Mesothelial cell of epicardium (in vitro differentiated cells): ENCODE data around the gene RASSF7. TPM values are rescaled to one million over a fixed set of nuclear protein-coding genes. Genes with fewer than 3 reads are reported as not detected.

Experiments
- DNase-seq, 2 experiments: peaks; one replicate each; pipeline ENCODE4 v3.0.0; 2021; ENCODE audit warnings: low spot score in 2 of 2; ENCODE audit not compliant: unreplicated experiment in 2 of 2
- H3K27ac Mint-ChIP-seq: 2 replicates; pipeline ENCODE4 v1.8.0; 2021; ENCODE audit warnings: mixed read lengths
- H3K27me3 Mint-ChIP-seq: 2 replicates; pipeline ENCODE4 v1.8.0; 2021; ENCODE audit warnings: low read depth, mixed read lengths
- H3K36me3 Mint-ChIP-seq: 2 replicates; pipeline ENCODE4 v1.8.0; 2021; ENCODE audit warnings: mixed read lengths
- H3K4me1 Mint-ChIP-seq: 2 replicates; pipeline ENCODE4 v1.8.0; 2021; ENCODE audit warnings: mixed read lengths
- H3K4me3 Mint-ChIP-seq: 2 replicates; pipeline ENCODE4 v1.8.0; 2021; ENCODE audit warnings: mild to moderate bottlenecking, moderate library complexity, mixed read lengths
- H3K9me3 Mint-ChIP-seq: 2 replicates; pipeline ENCODE4 v1.8.0; 2021; ENCODE audit warnings: mixed read lengths
- total RNA-seq: library from RNA; stranded (reverse); gene quantifications from 3 replicates; pipeline ENCODE4 v1.2.1, GENCODE V29; 2021
- TF ChIP-seq, protein P1 (sequence below): fragments of 200-600 bp; sonication (generic); IDR thresholded peaks from one replicate; pipeline ENCODE4 v1.5.0; 2021; ENCODE audit warnings: antibody characterized with exemption; ENCODE audit not compliant: unreplicated experiment

Gene RASSF7
- total RNA-seq, 1 donor from 2014 or later, result 32.3 TPM

DNA sequence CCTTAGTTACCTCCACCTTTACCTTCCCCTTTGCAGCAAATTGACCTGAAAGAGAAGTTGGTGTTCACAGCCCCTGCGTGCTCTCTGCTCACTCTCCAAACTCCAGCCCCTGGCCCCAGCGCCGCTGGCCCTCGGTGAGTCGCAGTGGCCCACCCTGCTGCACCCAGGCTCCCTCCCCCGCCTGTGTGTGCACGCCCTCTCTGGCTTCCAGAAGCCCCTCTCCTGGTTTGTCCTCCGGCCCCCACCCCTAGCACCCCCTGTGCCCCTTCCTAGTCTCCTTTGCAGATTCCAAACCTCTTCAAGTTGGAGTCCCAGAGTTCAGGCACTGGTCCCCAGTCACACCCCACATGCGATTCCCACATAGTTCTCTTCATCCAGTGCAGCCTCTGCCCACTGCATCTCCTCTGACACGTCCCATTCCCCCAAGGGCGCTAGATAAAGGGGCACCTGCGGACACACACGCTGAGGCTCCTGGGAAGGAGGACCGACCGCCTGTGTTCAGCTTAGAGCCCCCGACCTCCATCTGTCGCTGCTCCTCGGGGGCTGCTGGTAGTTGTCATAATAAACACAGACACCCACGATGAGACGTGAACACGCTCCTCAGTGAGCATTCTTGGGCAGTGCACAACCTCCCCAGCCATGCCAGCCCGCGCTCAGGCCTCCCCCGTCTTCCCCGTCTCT lies 14.0 kb downstream of the RASSF7 start:
- no peaks in the 10 kb centered on the region for H3K9me3 Mint-ChIP-seq
- DNase-seq, result no peak
- peaks cover 52% of the 10 kb centered on the region for H3K4me1 Mint-ChIP-seq
- peak overlapping the region; percentile 85 for H3K27ac Mint-ChIP-seq
- H3K36me3 Mint-ChIP-seq, result no peaks in the 10 kb centered on the region
- TF ChIP-seq, protein P1, sequence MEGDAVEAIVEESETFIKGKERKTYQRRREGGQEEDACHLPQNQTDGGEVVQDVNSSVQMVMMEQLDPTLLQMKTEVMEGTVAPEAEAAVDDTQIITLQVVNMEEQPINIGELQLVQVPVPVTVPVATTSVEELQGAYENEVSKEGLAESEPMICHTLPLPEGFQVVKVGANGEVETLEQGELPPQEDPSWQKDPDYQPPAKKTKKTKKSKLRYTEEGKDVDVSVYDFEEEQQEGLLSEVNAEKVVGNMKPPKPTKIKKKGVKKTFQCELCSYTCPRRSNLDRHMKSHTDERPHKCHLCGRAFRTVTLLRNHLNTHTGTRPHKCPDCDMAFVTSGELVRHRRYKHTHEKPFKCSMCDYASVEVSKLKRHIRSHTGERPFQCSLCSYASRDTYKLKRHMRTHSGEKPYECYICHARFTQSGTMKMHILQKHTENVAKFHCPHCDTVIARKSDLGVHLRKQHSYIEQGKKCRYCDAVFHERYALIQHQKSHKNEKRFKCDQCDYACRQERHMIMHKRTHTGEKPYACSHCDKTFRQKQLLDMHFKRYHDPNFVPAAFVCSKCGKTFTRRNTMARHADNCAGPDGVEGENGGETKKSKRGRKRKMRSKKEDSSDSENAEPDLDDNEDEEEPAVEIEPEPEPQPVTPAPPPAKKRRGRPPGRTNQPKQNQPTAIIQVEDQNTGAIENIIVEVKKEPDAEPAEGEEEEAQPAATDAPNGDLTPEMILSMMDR, result no peak
- H3K4me3 Mint-ChIP-seq, result peak overlapping the region; percentile 85
- H3K27me3 Mint-ChIP-seq, result peaks cover 4% of the 10 kb centered on the region

DNA sequence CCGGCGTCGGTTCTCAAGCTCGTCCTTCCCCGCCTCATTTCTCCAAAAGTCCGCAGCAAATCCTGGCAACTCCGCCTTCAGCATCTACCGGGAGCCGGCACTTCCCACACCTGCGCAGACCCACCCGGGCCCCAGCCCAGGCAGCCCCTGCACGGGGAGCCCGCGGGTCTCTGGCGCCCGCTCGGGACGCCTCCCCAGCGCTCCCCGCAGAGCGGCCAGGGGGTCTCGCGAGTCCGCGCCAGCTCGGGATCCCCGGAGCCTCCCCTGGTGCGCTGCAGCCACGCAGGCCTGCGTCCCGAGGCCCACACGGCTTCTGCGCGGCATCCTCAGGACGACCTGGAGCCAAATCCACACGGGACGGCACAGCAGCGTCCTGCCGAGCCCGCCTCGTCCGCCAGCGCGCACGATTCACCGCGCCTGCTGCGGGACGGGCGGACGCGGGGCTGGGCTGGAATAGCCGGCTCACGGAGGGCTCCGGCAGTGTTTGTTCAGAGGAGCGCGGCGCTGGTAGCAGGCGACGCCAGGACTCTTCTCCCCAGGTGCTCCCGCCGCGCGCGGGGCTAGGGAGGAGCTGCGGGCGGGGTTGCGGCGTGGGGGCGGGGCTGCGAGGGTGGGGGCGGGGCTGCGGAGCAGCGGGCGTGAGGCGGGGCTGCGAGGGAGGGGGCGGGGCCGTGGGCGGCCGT lies 14.7 kb downstream of the RASSF7 start:
- Mint-ChIP-seq H3K36me3 (no peaks in the 10 kb centered on the region), H3K27ac (peak overlapping the region; percentile 85), H3K4me1 (peaks cover 52% of the 10 kb centered on the region), H3K9me3 (no peaks in the 10 kb centered on the region), H3K4me3 (peak overlapping the region; percentile 85), H3K27me3 (peaks cover 4% of the 10 kb centered on the region)
- no peak for DNase-seq
- TF ChIP-seq, protein P1, result no peak

DNA sequence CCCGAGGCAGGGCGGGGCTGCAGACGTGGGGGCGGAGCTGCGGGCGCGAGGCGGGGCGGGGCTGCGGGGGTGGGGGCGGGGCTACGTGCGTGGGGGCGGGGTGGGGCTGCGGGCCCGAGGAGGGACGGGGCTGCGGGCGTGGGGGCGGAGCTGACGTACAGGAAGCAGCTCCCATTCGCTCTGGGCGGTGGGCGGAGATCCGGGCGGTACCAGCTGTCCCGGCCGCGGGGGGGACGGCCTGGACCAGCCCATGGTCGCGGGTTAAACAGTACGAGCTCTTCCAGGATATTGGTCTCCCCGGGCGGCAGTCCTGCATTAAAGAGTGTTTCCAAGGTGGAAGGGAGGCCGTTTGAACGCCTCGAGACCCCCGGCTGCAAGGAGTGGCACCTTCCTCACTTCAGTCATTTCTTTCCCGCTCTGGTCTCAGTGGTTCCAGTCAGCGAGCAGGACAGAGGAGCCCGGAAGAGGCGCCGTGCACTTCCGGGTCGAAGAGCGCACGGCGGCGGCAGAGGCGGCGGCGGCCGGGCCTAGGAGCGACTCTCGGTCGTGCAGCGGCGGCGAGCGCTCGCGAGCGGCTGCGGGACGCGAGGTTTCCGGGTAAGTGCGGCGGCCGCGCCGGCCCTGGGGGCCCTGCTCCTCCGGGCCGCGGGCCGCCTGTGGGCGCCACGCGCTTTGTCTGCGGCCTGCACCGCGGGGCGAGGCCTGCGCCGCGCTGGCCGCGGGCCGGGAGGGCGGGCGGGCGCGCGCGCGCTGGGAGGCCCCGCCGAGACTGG lies 15.4 kb downstream of the RASSF7 start, which contains the start of gene PHRF1:
PHRF1 (plus strand) TSS at position 475 of the 773 bp plus-strand sequence. CDS start 5,043 bp downstream, outside the sequence.
- peaks cover 49% of the 10 kb centered on the region for H3K4me1 Mint-ChIP-seq

DNA sequence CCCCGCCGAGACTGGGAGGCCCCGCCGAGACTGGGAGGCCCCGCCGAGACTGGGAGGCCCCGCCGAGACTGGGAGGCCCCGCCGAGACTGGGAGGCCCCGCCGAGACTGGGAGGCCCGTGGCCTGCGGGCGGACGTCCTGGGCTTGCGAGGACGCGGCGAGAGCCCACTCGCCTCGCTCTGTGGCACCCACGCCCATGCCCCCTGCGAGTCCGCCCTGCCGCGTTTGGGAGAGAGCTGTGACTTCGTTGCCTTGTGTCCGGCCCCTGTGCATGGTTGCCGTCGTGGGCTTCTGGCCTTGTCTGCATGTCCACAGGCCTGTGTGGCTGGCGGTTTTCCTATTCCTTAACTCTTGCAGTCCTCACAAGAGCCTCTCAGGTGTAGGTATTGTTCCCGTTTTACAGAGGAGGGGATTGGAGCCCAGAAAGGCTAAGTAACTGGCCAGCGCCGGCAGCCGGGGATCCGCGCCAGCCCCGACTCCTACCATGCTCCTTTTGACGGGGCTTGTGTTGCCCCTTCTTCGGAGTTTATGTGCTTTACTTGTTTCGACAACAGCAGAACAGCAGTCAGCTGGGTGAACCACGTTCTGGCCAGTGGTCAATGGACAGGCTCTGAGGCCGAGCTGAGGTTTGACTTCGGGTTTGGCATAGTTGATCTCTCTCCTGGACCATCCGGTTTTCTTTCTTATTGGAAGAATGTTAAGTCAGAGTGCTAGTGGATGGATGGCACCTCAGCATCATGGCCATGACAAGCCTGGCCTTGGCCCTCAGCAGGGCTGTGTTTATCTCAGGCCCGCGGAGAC lies 16.2 kb downstream of the RASSF7 start:
- TF ChIP-seq, protein P1, result no peak
- DNase-seq, result no peak
- Mint-ChIP-seq H3K4me3 (peak overlapping the region; percentile 86), H3K27me3 (peaks cover 4% of the 10 kb centered on the region), H3K27ac (peak overlapping the region; percentile 93), H3K9me3 (no peaks in the 10 kb centered on the region), H3K36me3 (peaks cover 3% of the 10 kb centered on the region), H3K4me1 (peaks cover 46% of the 10 kb centered on the region)

More for the DNA sequence above, 15.4 kb downstream of the RASSF7 start, which contains the start of gene PHRF1:
- Mint-ChIP-seq H3K27ac (peak within 1 kb of the TSS; percentile 99), H3K4me3 (peak within 1 kb of the TSS; percentile 95), H3K9me3 (no peaks in the 10 kb centered on the region), H3K27me3 (peaks cover 4% of the 10 kb centered on the region), H3K36me3 (no peaks in the 10 kb centered on the region)
- peak; percentile 96 to 98 for DNase-seq
- TF ChIP-seq, protein P1, result no peak

DNA sequence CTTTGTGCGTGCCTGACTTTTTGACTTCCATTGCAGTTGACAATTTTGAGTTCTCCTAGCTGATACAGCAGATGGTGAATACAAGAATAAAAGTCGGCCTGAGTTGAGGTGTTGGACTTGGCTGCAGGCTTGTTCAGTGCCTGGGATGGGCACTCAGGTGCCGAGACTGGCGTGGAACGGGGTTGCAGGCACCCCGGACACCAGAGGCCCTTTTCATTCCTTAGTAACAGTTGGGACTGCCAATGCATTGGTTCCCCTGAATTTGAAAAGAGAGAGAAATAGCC lies 16.8 kb downstream of the RASSF7 start:
- TF ChIP-seq, protein P1, result no peak
- peaks cover 46% of the 10 kb centered on the region for H3K4me1 Mint-ChIP-seq
- H3K9me3 Mint-ChIP-seq, result no peaks in the 10 kb centered on the region
- no peak for DNase-seq
- H3K36me3 Mint-ChIP-seq, result peaks cover 3% of the 10 kb centered on the region
- peak overlapping the region; percentile 93 for H3K27ac Mint-ChIP-seq
- peaks cover 4% of the 10 kb centered on the region for H3K27me3 Mint-ChIP-seq
- H3K4me3 Mint-ChIP-seq, result peak overlapping the region; percentile 86
